Hepatocyte (in vitro differentiated cells): ENCODE measurements around the gene ASPSCR1. TPM values are rescaled to one million over a fixed set of nuclear protein-coding genes. Genes with fewer than 3 reads are reported as not detected.

Source experiments
- DNase-seq: peaks from one replicate; pipeline ENCODE4 v3.0.0-alpha.2; 2016; ENCODE audit warnings: low spot score
- H2AFZ ChIP-seq: fragments of 200-600 bp; sonication (generic); 2 replicates; pipeline ENCODE4 v1.6.0; 2016; ENCODE audit warnings: antibody characterized with exemption, mild to moderate bottlenecking
- H3K27ac ChIP-seq: fragments of 200-600 bp; sonication (generic); 2 replicates; pipeline ENCODE4 v1.5.1; 2016; ENCODE audit warnings: mild to moderate bottlenecking
- H3K27me3 ChIP-seq: fragments of 200-600 bp; sonication (generic); 2 replicates; pipeline ENCODE4 v1.6.1; 2016
- H3K36me3 ChIP-seq: fragments of 200-600 bp; sonication (generic); replicated peaks from 2 replicates; pipeline ENCODE4 v1.5.1; 2016; ENCODE audit warnings: low read depth; ENCODE audit not compliant: insufficient read depth
- H3K4me1 ChIP-seq: fragments of 200-600 bp; sonication (generic); 2 replicates; pipeline ENCODE4 v1.5.1; 2016; ENCODE audit warnings: mild to moderate bottlenecking, moderate library complexity; ENCODE audit not compliant: insufficient read depth
- H3K4me2 ChIP-seq: fragments of 200-600 bp; sonication (generic); 2 replicates; pipeline ENCODE4 v1.6.0; 2016
- H3K4me3 ChIP-seq: fragments of 200-600 bp; sonication (generic); 2 replicates; pipeline ENCODE4 v1.5.1; 2016; ENCODE audit warnings: mild to moderate bottlenecking
- H3K79me2 ChIP-seq: fragments of 200-600 bp; sonication (generic); 2 replicates; pipeline ENCODE4 v1.6.0; 2017; ENCODE audit warnings: mild to moderate bottlenecking
- H3K9me2 ChIP-seq: fragments of 200-600 bp; sonication (generic); replicated peaks from 2 replicates; pipeline ENCODE4 v1.6.0; 2017; ENCODE audit warnings: mild to moderate bottlenecking; ENCODE audit not compliant: insufficient read depth
- H3K9me3 ChIP-seq: fragments of 200-600 bp; sonication (generic); 2 replicates; pipeline ENCODE4 v1.5.1; 2016; ENCODE audit warnings: low read depth, mild to moderate bottlenecking
- H4K20me1 ChIP-seq: fragments of 200-600 bp; sonication (generic); 2 replicates; pipeline ENCODE4 v1.6.0; 2016; ENCODE audit warnings: mild to moderate bottlenecking; ENCODE audit not compliant: insufficient read depth, poor library complexity, severe bottlenecking
- EZH2 ChIP-seq: fragments of 200-600 bp; sonication (generic); IDR thresholded peaks from 2 replicates; pipeline ENCODE4 v1.6.1; 2016; ENCODE audit warnings: antibody characterized with exemption, mild to moderate bottlenecking, borderline replicate concordance
- EZH2phosphoT487 ChIP-seq: fragments of 200-600 bp; sonication (generic); IDR thresholded peaks from one replicate; pipeline ENCODE4 v1.6.1; 2018; ENCODE audit warnings: antibody characterized with exemption, mild to moderate bottlenecking, low read depth, moderate library complexity; ENCODE audit not compliant: unreplicated experiment, severe bottlenecking
- WGBS: methylation state at CpG from one replicate; pipeline ENCODE4 v1.1.6; 2016; ENCODE audit warnings: low lambda C conversion rate; ENCODE audit errors: missing lambda C conversion rate; 5-methylcytosine and 5-hydroxymethylcytosine counted together
- polyA plus RNA-seq: library from polyadenylated mRNA; unstranded; fragments of >200 nt; fragmentation: Nextera tagmentation; extraction: Ambion mirVana; gene quantifications from 2 replicates; pipeline ENCODE4 v1.2.1, GENCODE V29; 2016
- total RNA-seq: library from RNA; depleted of rRNA; stranded (reverse); fragments of >200 nt; gene quantifications from 2 replicates; pipeline ENCODE4 v1.2.3, GENCODE V29; 2014
- TF ChIP-seq, protein P1 (sequence below): fragments of 200-600 bp; sonication (generic); IDR thresholded peaks from 2 replicates; pipeline ENCODE4 v1.5.1; 2016; ENCODE audit warnings: antibody characterized with exemption, mild to moderate bottlenecking; ENCODE audit not compliant: poor library complexity

Gene ASPSCR1
- total and polyA plus RNA-seq, 2 experiments from 2014 or later = 28.4 to 45.9 TPM

DNA sequence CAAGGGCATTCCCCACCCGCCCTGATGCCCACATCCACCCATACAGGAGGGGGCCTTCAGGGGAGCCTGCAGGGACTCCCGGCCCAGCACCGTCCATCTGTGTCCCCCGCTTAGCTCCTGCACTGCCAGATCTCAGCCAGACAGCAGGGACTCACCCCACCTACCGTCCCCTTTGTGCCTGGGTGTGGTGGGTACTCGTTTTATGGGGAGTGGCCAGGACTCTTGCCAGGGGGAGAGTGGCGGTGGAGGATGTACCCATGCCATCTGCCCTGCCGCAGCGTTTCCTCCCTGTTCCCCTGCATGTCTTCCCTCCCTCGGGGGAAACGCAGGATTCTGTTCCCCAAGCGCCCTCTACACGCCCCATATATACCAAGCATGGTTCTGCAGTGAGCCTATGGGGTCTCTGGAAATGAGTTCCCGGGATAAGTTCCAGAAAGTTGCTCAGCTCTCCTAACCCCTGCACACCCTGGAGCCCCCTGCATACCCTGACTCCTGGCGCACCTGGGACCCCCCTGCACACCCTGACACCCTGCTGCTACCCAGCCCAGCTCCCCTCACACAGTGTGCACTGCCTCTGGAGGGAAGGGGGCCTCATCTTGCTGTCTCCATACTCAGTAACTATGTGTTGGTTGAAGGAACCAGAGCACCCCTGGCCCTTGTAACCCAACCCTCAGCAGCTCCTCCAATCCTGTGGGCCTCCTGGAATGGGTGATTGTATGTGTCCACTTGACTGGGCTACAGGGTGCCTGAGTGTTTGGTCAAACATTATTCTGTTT, 45.7 kb upstream of the ASPSCR1 start:
- TF ChIP-seq, protein P1, sequence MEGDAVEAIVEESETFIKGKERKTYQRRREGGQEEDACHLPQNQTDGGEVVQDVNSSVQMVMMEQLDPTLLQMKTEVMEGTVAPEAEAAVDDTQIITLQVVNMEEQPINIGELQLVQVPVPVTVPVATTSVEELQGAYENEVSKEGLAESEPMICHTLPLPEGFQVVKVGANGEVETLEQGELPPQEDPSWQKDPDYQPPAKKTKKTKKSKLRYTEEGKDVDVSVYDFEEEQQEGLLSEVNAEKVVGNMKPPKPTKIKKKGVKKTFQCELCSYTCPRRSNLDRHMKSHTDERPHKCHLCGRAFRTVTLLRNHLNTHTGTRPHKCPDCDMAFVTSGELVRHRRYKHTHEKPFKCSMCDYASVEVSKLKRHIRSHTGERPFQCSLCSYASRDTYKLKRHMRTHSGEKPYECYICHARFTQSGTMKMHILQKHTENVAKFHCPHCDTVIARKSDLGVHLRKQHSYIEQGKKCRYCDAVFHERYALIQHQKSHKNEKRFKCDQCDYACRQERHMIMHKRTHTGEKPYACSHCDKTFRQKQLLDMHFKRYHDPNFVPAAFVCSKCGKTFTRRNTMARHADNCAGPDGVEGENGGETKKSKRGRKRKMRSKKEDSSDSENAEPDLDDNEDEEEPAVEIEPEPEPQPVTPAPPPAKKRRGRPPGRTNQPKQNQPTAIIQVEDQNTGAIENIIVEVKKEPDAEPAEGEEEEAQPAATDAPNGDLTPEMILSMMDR = no peak
- TF ChIP-seq EZH2phosphoT487 = no peak
- TF ChIP-seq EZH2 = no peak
- no peaks in the 10 kb centered on the region for H4K20me1 ChIP-seq
- WGBS = 77% methylated on average over 14 of the region's 15 CpGs
- no peak overlapping the region for H2AFZ ChIP-seq
- no peaks in the 10 kb centered on the region for H3K27me3 ChIP-seq
- no peak overlapping the region for H3K4me2 ChIP-seq
- H3K27ac ChIP-seq = no peak overlapping the region
- H3K79me2 ChIP-seq = peaks cover 16% of the 10 kb centered on the region
- DNase-seq = no peak
- no peaks in the 10 kb centered on the region for H3K9me2 ChIP-seq
- no peaks in the 10 kb centered on the region for H3K9me3 ChIP-seq
- no peak overlapping the region for H3K4me3 ChIP-seq
- H3K36me3 ChIP-seq = no peaks in the 10 kb centered on the region
- peaks cover 18% of the 10 kb centered on the region for H3K4me1 ChIP-seq

DNA sequence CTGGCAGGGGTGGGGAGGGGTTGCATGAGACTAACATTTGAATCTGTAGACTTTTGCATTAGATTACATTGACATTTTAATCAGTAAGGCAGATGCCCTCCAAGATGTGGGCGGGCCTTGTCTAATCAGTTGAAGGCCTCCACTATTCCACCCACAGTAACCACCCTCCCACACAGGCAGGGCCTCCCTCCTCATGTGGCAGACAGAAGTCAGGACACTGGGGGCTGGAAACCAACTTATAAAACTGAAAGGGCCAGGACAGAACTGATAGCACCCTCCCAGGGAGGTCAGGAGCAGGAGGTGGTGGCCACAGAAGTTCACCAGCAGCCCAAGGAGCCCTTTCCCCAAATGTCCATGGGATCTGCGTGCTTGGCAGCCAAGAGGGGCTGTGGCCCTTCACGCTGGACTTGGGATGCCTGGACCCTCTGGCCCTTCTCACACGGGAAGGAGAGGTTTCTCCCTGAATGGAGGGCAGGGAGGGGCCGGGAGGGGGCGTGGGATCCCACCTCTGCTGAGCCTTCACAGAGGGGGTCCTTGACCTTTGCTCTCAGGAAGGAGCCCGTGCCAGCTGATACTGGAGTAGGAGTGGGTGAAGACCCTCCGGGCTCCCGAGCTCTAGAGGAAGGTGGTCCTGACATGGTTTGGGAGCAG, 45.0 kb upstream of the ASPSCR1 start:
- no peak overlapping the region for H3K4me3 ChIP-seq
- no peaks in the 10 kb centered on the region for H3K9me2 ChIP-seq
- H3K36me3 ChIP-seq = no peaks in the 10 kb centered on the region
- H3K4me2 ChIP-seq = no peak overlapping the region
- no peak for TF ChIP-seq EZH2
- no peak for TF ChIP-seq EZH2phosphoT487
- TF ChIP-seq, protein P1 = no peak
- WGBS = 81% methylated on average over 8 of the region's 9 CpGs
- H2AFZ ChIP-seq = no peak overlapping the region
- no peaks in the 10 kb centered on the region for H4K20me1 ChIP-seq
- H3K27me3 ChIP-seq = no peaks in the 10 kb centered on the region
- H3K9me3 ChIP-seq = no peaks in the 10 kb centered on the region
- H3K4me1 ChIP-seq = peaks cover 19% of the 10 kb centered on the region
- H3K79me2 ChIP-seq = peaks cover 15% of the 10 kb centered on the region
- DNase-seq = no peak
- H3K27ac ChIP-seq = no peak overlapping the region

DNA sequence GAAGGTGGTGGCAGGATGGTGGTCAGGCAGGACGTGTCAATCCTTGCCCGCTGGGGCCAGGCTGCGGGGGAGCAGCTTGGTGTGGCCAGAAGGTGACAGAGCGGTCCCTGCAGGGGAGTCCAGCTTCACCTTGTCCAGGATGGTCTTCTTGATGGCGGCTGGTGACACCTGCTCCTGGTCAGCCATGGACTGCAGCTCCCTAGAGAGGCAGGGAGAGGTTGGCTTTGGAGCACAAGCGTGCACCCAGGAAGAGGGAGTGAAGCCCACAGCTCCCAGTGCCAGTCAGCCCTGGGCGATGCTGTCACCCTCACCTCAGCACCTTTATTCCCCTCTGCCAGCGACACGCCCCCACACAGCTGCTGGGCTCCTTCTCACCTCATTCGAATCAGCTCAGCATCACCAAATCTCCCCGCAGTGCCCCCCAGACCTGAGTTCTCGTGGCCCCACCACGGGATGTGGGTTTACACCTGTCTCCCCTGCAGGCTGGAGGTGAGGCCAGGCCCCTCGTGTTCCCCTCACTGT, 44.2 kb upstream of the ASPSCR1 start:
- Histone ChIP-seq H3K9me3 (no peaks in the 10 kb centered on the region), H2AFZ (no peak overlapping the region), H3K79me2 (peaks cover 15% of the 10 kb centered on the region), H3K4me3 (no peak overlapping the region), H4K20me1 (no peaks in the 10 kb centered on the region), H3K9me2 (no peaks in the 10 kb centered on the region), H3K27me3 (no peaks in the 10 kb centered on the region), H3K36me3 (no peaks in the 10 kb centered on the region), H3K4me1 (peaks cover 17% of the 10 kb centered on the region), H3K4me2 (no peak overlapping the region), H3K27ac (no peak overlapping the region)
- WGBS = 95% methylated on average over 14 of the region's 14 CpGs
- no peak for TF ChIP-seq EZH2phosphoT487
- TF ChIP-seq EZH2 = no peak
- TF ChIP-seq, protein P1 = no peak
- no peak for DNase-seq
